Left ventricle myocardium inferior (tissue), 1 donor: ENCODE results near the gene STK10. TPM values are rescaled to one million over a fixed set of nuclear protein-coding genes. Genes with fewer than 3 reads are reported as not detected.

Experiments used
- DNase-seq: peaks from one replicate; pipeline ENCODE4 v3.0.0-alpha.2; 2020
- H3K27ac ChIP-seq: fragments of 200-600 bp; replicated peaks from 2 replicates; pipeline ENCODE4 v1.8.0; 2021
- H3K27me3 ChIP-seq: fragments of 200-600 bp; 2 replicates; pipeline ENCODE4 v1.8.0; 2021; ENCODE audit warnings: low read depth
- H3K36me3 ChIP-seq: fragments of 200-600 bp; 2 replicates; pipeline ENCODE4 v1.8.0; 2021
- H3K4me1 ChIP-seq: fragments of 200-600 bp; 2 replicates; pipeline ENCODE4 v1.8.0; 2021
- H3K4me3 ChIP-seq: fragments of 200-600 bp; 2 replicates; pipeline ENCODE4 v1.8.0; 2021; ENCODE audit warnings: mild to moderate bottlenecking, moderate library complexity
- H3K9me3 ChIP-seq: fragments of 200-600 bp; replicated peaks from 2 replicates; pipeline ENCODE4 v1.8.0; 2021
- intact Hi-C: fragments of 100-400 bp; cut with micrococcal nuclease; formaldehyde crosslinking; loops from one replicate; pipeline ENCODE4 v1.11.0; 2022
- total RNA-seq: library from RNA; stranded (reverse); fragmentation: NEBNext Ultra II Directional; extraction: Animal tissue kit (Norgen Biotek cat#: 25700); gene quantifications from one replicate; pipeline ENCODE4 v1.2.1, GENCODE V29; 2021
- TF ChIP-seq, protein P1 (sequence below): fragments of 200-600 bp; IDR thresholded peaks from 2 replicates; pipeline ENCODE4 v1.8.0; 2021; ENCODE audit warnings: antibody characterized with exemption, mild to moderate bottlenecking, borderline replicate concordance
- donor health status: DM: no; HTN: yes; CAD: no; lungs with severe emphysema.

STK10 gene
- total RNA-seq, 1 donor from 2014 or later = 5.3 TPM

GRCh38 chr5:172048539-172049101 is 139.4 kb downstream of the STK10 start:
- Histone ChIP-seq H3K27ac (no peak overlapping the region), H3K27me3 (no peaks in the 10 kb centered on the region), H3K4me3 (no peak overlapping the region), H3K4me1 (peaks cover 24% of the 10 kb centered on the region), H3K9me3 (no peaks in the 10 kb centered on the region), H3K36me3 (peaks cover 39% of the 10 kb centered on the region)
- intact Hi-C loops = loop anchor here (10.0 kb wide), 1 partner anchor 634 kb away; the partner anchor contains the start of gene FGF18
- TF ChIP-seq, protein P1, sequence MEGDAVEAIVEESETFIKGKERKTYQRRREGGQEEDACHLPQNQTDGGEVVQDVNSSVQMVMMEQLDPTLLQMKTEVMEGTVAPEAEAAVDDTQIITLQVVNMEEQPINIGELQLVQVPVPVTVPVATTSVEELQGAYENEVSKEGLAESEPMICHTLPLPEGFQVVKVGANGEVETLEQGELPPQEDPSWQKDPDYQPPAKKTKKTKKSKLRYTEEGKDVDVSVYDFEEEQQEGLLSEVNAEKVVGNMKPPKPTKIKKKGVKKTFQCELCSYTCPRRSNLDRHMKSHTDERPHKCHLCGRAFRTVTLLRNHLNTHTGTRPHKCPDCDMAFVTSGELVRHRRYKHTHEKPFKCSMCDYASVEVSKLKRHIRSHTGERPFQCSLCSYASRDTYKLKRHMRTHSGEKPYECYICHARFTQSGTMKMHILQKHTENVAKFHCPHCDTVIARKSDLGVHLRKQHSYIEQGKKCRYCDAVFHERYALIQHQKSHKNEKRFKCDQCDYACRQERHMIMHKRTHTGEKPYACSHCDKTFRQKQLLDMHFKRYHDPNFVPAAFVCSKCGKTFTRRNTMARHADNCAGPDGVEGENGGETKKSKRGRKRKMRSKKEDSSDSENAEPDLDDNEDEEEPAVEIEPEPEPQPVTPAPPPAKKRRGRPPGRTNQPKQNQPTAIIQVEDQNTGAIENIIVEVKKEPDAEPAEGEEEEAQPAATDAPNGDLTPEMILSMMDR = no peak
- DNase-seq = no peak

DNA sequence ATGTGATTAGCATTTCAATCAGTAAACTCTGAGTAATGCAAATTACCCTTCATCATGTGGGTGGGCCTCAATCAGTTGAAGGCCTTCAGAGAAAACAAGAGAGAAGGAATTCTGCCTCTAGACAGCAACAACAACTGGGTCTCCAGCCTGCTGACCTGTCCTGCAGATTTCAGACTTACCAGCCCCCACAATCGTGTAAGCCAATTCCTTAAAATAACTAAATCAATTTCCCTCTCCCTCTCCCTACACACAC is 139.9 kb downstream of the STK10 start:
- no peak overlapping the region for H3K27ac ChIP-seq
- intact Hi-C loops = loop anchor here (10.0 kb wide), 1 partner anchor 633 kb away; the partner anchor contains the start of gene FGF18
- TF ChIP-seq, protein P1 = no peak
- peaks cover 24% of the 10 kb centered on the region for H3K4me1 ChIP-seq
- H3K4me3 ChIP-seq = no peak overlapping the region
- H3K27me3 ChIP-seq = no peaks in the 10 kb centered on the region
- no peak for DNase-seq
- no peaks in the 10 kb centered on the region for H3K9me3 ChIP-seq
- H3K36me3 ChIP-seq = peaks cover 34% of the 10 kb centered on the region

GRCh38 chr5:172046593-172046992 is 141.4 kb downstream of the STK10 start:
- TF ChIP-seq, protein P1 = no peak

GRCh38 chr5:172045315-172045632 is 142.8 kb downstream of the STK10 start:
- intact Hi-C loops = loop anchor here (10.0 kb wide), 1 partner anchor 630 kb away; the partner anchor contains the start of gene FGF18
- Histone ChIP-seq H3K27me3 (no peaks in the 10 kb centered on the region), H3K27ac (no peak overlapping the region), H3K4me1 (peaks cover 12% of the 10 kb centered on the region), H3K9me3 (no peaks in the 10 kb centered on the region), H3K36me3 (peaks cover 17% of the 10 kb centered on the region), H3K4me3 (no peak overlapping the region)
- DNase-seq = no peak
- TF ChIP-seq, protein P1 = no peak

More at GRCh38 chr5:172046593-172046992, 141.4 kb downstream of the STK10 start:
- intact Hi-C loops = loop anchor here (10.0 kb wide), 1 partner anchor 632 kb away; the partner anchor contains the start of gene FGF18
- Histone ChIP-seq H3K4me1 (peaks cover 10% of the 10 kb centered on the region), H3K27me3 (no peaks in the 10 kb centered on the region), H3K36me3 (peaks cover 28% of the 10 kb centered on the region), H3K27ac (no peak overlapping the region), H3K9me3 (no peaks in the 10 kb centered on the region), H3K4me3 (no peak overlapping the region)
- no peak for DNase-seq

- H3K27ac ChIP-seq = peak overlapping the region; percentile 15
- peaks cover 12% of the 10 kb centered on the region for H3K36me3 ChIP-seq
- peaks cover 16% of the 10 kb centered on the region for H3K4me1 ChIP-seq
- TF ChIP-seq, protein P1 = no peak
- DNase-seq = no peak
- H3K9me3 ChIP-seq = no peaks in the 10 kb centered on the region
- intact Hi-C loops = loop anchor here (10.0 kb wide), 1 partner anchor 630 kb away; the partner anchor contains the start of gene FGF18
- H3K4me3 ChIP-seq = no peak overlapping the region
- no peaks in the 10 kb centered on the region for H3K27me3 ChIP-seq
Measured at GRCh38 chr5:172044631-172045314, 143.3 kb downstream of the STK10 start.
